ENCODE data around the gene PSMA7.

GRCh38 chr20:62170536-62170935, 27.3 kb upstream of the PSMA7 start:
- TF ChIP-seq CTCF (IDR thresholded peaks at IDR 0.05): no peak
- no peak for TF ChIP-seq POLR2A (IDR thresholded peaks at IDR 0.05)

All from Peyer's patch (tissue), 4 donors.